Calu3 (cell line): ENCODE results near the gene STK40. TPM values are rescaled to one million over a fixed set of nuclear protein-coding genes. Genes with fewer than 3 reads are reported as not detected.
A peak's percentile ranks its signal among the peaks of the same experiment; 100 is the strongest.

Experiments used
- BruUV-seq: library from RNA; stranded (reverse); fragments of 400-500 nt; replicated peaks from 2 replicates; lab custom pipeline; 2021; lab: Mats Ljungman, UMichigan
- CTCF ChIA-PET: fragments of 300-600 bp; sonication (Branson Sonifier 250); formaldehyde crosslinking; loops from one replicate; lab custom pipeline; 2022; ENCODE audit warnings: antibody characterized with exemption; lab: Charles Lee
- DNase-seq: peaks from one replicate; pipeline ENCODE4 v3.0.0; 2022
- H3K27ac Mint-ChIP-seq: one replicate; pipeline ENCODE4 v1.8.0; 2022; ENCODE audit warnings: mixed read lengths; ENCODE audit not compliant: unreplicated experiment
- H3K27me3 Mint-ChIP-seq: one replicate; pipeline ENCODE4 v1.8.0; 2022; ENCODE audit warnings: mixed read lengths; ENCODE audit not compliant: unreplicated experiment
- H3K36me3 Mint-ChIP-seq: one replicate; pipeline ENCODE4 v1.8.0; 2022; ENCODE audit warnings: mild to moderate bottlenecking, moderate library complexity, mixed read lengths; ENCODE audit not compliant: insufficient read depth, unreplicated experiment
- H3K4me1 Mint-ChIP-seq: one replicate; pipeline ENCODE4 v1.8.0; 2022; ENCODE audit warnings: mild to moderate bottlenecking, low read depth, mixed read lengths; ENCODE audit not compliant: unreplicated experiment
- H3K4me3 Mint-ChIP-seq: one replicate; pipeline ENCODE4 v1.8.0; 2022; ENCODE audit warnings: mild to moderate bottlenecking, low read depth, moderate library complexity, mixed read lengths; ENCODE audit not compliant: unreplicated experiment
- H3K9me3 Mint-ChIP-seq: one replicate; pipeline ENCODE4 v1.8.0; 2022; ENCODE audit warnings: low read depth, mixed read lengths; ENCODE audit not compliant: unreplicated experiment
- intact Hi-C: fragments of 100-400 bp; cut with micrococcal nuclease; formaldehyde crosslinking; loops from one replicate; pipeline ENCODE4 v1.10.0; 2022; ENCODE audit not compliant: unreplicated experiment
- total RNA-seq: library from RNA; stranded (reverse); gene quantifications from 2 replicates; pipeline ENCODE4 v1.2.3, GENCODE V29; 2022
- TF ChIP-seq, protein P1 (sequence below): fragments of 200-600 bp; IDR thresholded peaks from one replicate; pipeline ENCODE4 v1.8.0; 2022; ENCODE audit warnings: antibody characterized with exemption; ENCODE audit not compliant: unreplicated experiment

The STK40 gene
- total RNA-seq, 1 experiment from 2014 or later = 44.5 TPM

GRCh38 chr1:36343651-36344394 lies 41.9 kb downstream of the STK40 start:
- intact Hi-C loops = loop anchor here (2.0 kb wide), 1 partner anchor 25 kb away; no protein-coding TSS in a partner anchor
- DNase-seq = no peak
- no peak overlapping the region for H3K4me3 Mint-ChIP-seq
- H3K9me3 Mint-ChIP-seq = no peaks in the 10 kb centered on the region
- H3K27ac Mint-ChIP-seq = peak overlapping the region; percentile 70
- H3K36me3 Mint-ChIP-seq = peaks cover 72% of the 10 kb centered on the region
- CTCF ChIA-PET = interaction anchor here (0.7 to 2.0 kb wide), 11 partner anchors 15 to 80 kb away, joined by 4 to 29 read pairs (median 5); partner anchors contain the start of gene LSM10
- H3K4me1 Mint-ChIP-seq = peaks cover 9% of the 10 kb centered on the region
- TF ChIP-seq, protein P1, sequence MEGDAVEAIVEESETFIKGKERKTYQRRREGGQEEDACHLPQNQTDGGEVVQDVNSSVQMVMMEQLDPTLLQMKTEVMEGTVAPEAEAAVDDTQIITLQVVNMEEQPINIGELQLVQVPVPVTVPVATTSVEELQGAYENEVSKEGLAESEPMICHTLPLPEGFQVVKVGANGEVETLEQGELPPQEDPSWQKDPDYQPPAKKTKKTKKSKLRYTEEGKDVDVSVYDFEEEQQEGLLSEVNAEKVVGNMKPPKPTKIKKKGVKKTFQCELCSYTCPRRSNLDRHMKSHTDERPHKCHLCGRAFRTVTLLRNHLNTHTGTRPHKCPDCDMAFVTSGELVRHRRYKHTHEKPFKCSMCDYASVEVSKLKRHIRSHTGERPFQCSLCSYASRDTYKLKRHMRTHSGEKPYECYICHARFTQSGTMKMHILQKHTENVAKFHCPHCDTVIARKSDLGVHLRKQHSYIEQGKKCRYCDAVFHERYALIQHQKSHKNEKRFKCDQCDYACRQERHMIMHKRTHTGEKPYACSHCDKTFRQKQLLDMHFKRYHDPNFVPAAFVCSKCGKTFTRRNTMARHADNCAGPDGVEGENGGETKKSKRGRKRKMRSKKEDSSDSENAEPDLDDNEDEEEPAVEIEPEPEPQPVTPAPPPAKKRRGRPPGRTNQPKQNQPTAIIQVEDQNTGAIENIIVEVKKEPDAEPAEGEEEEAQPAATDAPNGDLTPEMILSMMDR = no peak
- no peaks in the 10 kb centered on the region for H3K27me3 Mint-ChIP-seq
- no TSS peak for BruUV-seq

GRCh38 chr1:36342426-36343185 lies 43.1 kb downstream of the STK40 start:
- no peak overlapping the region for H3K4me3 Mint-ChIP-seq
- BruUV-seq = no TSS peak
- TF ChIP-seq, protein P1 = peak; percentile 89
- H3K27ac Mint-ChIP-seq = peak overlapping the region; percentile 70
- no peaks in the 10 kb centered on the region for H3K27me3 Mint-ChIP-seq
- CTCF ChIA-PET = interaction anchor here (0.6 to 2.7 kb wide), 20 partner anchors 9 to 568 kb away, joined by 3 to 29 read pairs (median 5); partner anchors contain the start of genes EVA1B, LSM10 and TRAPPC3
- peaks cover 69% of the 10 kb centered on the region for H3K36me3 Mint-ChIP-seq
- H3K4me1 Mint-ChIP-seq = peaks cover 9% of the 10 kb centered on the region
- H3K9me3 Mint-ChIP-seq = no peaks in the 10 kb centered on the region
- peak; percentile 87 for DNase-seq
- intact Hi-C loops = loop anchor here (1.0 to 2.0 kb wide), 2 partner anchors 26 to 78 kb away; no protein-coding TSS in a partner anchor

DNA sequence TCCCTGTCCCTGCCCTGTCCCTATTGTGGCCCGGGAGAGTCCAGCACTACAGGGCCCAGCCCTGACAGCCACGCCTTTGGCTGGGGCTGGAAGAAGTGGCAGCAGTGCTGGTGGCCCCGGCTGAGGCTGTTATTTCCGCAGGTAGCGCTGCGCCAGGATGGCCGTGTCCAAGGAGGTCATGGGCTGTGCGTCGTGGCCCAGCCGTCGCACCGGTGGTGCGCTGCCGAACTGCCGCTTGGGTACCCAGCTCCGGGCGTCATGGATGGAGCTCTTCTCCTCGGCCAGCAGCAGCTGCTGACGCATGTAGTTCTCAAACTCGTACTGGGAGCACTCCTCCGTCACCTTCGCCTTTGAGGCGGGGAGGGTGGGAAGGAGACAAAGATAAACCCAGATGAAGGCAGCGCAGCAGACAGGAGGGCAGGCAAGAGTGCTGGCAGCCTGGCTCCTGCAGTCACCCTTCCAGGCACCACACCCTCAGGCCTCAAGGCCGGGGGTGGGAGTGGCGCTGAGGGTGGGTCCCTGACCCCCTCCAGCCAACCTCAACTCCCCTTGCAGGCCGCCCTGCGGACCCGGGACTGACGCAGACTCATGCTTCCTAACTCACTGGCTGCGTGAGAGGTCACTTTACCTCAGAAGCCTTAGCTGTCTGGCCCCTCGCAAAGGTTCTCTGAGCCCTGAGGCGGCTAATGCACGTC lies 44.0 kb downstream of the STK40 start:
- TF ChIP-seq, protein P1 = no peak
- Mint-ChIP-seq H3K27me3 (no peaks in the 10 kb centered on the region), H3K4me3 (no peak overlapping the region), H3K4me1 (peaks cover 9% of the 10 kb centered on the region), H3K9me3 (no peaks in the 10 kb centered on the region), H3K36me3 (peaks cover 61% of the 10 kb centered on the region), H3K27ac (no peak overlapping the region)
- CTCF ChIA-PET = interaction anchor here (1.1 to 2.7 kb wide), 9 partner anchors 10 to 235 kb away, joined by 3 to 29 read pairs (median 7); partner anchors contain the start of genes EVA1B and LSM10
- no TSS peak for BruUV-seq
- no peak for DNase-seq
- intact Hi-C loops = loop anchor here (1.0 to 2.0 kb wide), 2 partner anchors 27 to 79 kb away; no protein-coding TSS in a partner anchor

DNA sequence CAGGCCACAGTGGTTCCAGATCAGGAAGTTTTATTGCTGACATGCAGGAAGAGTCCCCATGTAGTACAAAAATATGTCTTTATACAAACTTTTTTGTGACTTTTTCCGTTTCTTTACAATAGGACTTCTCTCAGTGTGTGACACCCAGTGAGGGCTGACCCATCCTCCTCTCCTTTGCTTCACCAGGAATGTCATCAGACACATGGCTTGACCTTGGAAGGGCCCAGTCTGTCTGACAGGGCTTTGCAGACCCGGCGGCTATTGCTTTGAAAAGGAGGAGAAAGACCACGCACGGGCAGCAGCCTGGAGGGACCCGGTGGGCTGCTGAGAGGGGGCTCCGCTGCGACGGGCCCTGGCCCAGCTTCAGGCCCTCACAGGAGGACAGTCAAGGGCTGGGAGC lies 46.1 kb downstream of the STK40 start:
- Mint-ChIP-seq H3K4me3 (no peak overlapping the region), H3K9me3 (no peaks in the 10 kb centered on the region), H3K27ac (no peak overlapping the region), H3K4me1 (peaks cover 9% of the 10 kb centered on the region), H3K27me3 (no peaks in the 10 kb centered on the region), H3K36me3 (peaks cover 41% of the 10 kb centered on the region)
- TF ChIP-seq, protein P1 = no peak
- no peak for DNase-seq
- intact Hi-C loops = no loop called here
- BruUV-seq = no TSS peak
- CTCF ChIA-PET = interaction anchor here (0.6 kb wide), 1 partner anchor 66 kb away, joined by 3 read pairs; no protein-coding TSS in a partner anchor
